ENCODE results near the gene VPS37C. TPM values are rescaled to one million over a fixed set of nuclear protein-coding genes. Genes with fewer than 3 reads are reported as not detected.

VPS37C gene
- total and polyA plus RNA-seq, 10 of the 15 experiments (the other 5 are each of a cell fraction or from before 2014, with no cell fraction given) = 0.39 to 16.5 (median 7.8) TPM

DNA sequence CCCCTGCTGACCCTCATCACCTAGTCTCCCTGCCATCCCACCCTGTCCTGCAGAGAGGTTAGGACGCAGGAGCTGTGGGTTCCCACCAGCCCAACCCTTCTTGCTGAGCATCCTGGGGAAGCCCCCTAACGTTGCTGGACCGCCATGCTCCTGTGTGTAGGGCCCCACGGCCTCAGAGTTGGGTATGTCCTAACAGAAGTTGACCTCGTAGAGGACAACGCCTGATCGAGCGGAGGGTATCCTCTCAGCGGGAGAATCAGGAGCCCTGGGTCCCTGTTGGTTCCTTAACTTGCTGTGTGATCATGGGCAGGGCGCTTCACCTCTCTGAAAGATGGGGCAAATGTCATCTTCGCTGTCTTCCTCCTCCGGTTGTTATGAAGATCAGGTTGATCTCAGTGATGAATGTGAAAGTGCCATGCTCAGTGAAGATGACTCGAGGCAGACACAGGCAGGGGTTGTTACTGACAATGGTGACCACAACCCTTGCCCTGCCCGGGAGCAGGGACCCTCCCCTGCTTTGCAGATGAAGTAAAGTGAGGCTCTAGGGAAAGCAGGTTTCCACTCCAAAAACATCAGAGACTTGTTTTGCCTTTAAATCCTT is 78.2 kb downstream of the VPS37C start:
- in situ Hi-C loops (cut with MboI) = no loop called here
- SMC1A ChIA-PET (ENCODE audit: uncharacterized antibody, unreplicated experiment) = interaction anchor here (1.0 kb wide), 1 partner anchor 178 kb away, joined by 3 read pairs; no protein-coding TSS in a partner anchor
- no peaks in the 10 kb centered on the region for H3K4me1 ChIP-seq (ENCODE audit: control insufficient read depth, insufficient read depth, low read length)
- no TSS peak for BruUV-seq (replicated peaks)
- FAIRE-seq (peak; percentile 44), ATAC-seq (no peak; the same call in 2 of the 3 replicates), DNase-seq (ENCODE audit: low read depth, low spot score) (no peak)
- H3K36me3 ChIP-seq (ENCODE audit: control insufficient read depth in 2 of 2, insufficient read depth in 2 of 2, low read length in 1 of 2) = no peaks in the 10 kb centered on the region
- H3K79me2 ChIP-seq (ENCODE audit: control insufficient read depth, insufficient read depth, low read length) = no peaks in the 10 kb centered on the region; the same call in 1 of the 2 replicates
- RAD21 ChIA-PET (ENCODE audit: unreplicated experiment) = interaction anchor here (0.7 to 1.2 kb wide), 3 partner anchors 12 to 46 kb away, joined by 3 to 4 read pairs (median 3); no protein-coding TSS in a partner anchor
- no peaks in the 10 kb centered on the region; the same call in 2 of the 3 replicates for H3K9me3 ChIP-seq (replicated peaks; ENCODE audit: control insufficient read depth, insufficient read depth, low read length)
- no peaks in the 10 kb centered on the region for H3K27me3 ChIP-seq (replicated peaks in 1 of 2; ENCODE audit: control insufficient read depth in 2 of 2, insufficient read depth in 2 of 2, low read length in 1 of 2)
- no peak overlapping the region for H3K4me3 ChIP-seq
- CTCF ChIA-PET = interaction anchor here (0.6 to 1.4 kb wide), 8 partner anchors 14 to 114 kb away, joined by 3 to 6 read pairs (median 3); no protein-coding TSS in a partner anchor
- intact Hi-C loops (cut with micrococcal nuclease; ENCODE audit: unreplicated experiment) = no loop called here
- POLR2A ChIA-PET = no interaction called here
- H3K4me2 ChIP-seq (ENCODE audit: control insufficient read depth, insufficient read depth) = no peak overlapping the region
- no peak overlapping the region for H3K27ac ChIP-seq (ENCODE audit: control insufficient read depth, insufficient read depth)
- no peaks in the 10 kb centered on the region for H4K20me1 ChIP-seq (ENCODE audit: control insufficient read depth, insufficient read depth)
- WGBS (ENCODE audit: insufficient coverage, insufficient replicate concordance, low lambda C conversion rate, missing lambda C conversion rate) = 66% methylated on average over 14 of the region's 14 CpGs
- no peak overlapping the region for H3K9ac ChIP-seq (ENCODE audit: control insufficient read depth, insufficient read depth, low read length)
- no peak overlapping the region for H2AFZ ChIP-seq (ENCODE audit: control insufficient read depth, low read depth, low read length)
- no peak for TF ChIP-seq BMI1 (IDR thresholded peaks at IDR 0.05; ENCODE audit: borderline replicate concordance)
- no peak for TF ChIP-seq NR2C2 (IDR thresholded peaks at IDR 0.05; ENCODE audit: borderline replicate concordance, control insufficient read depth, insufficient read length, low read depth)
- no peak for TF ChIP-seq CEBPB (IDR thresholded peaks at IDR 0.05; ENCODE audit: borderline replicate concordance in 1 of 2, low read depth in 2 of 2, low read length in 2 of 2)
- no peak for TF ChIP-seq MEF2A (IDR thresholded peaks at IDR 0.05; ENCODE audit: insufficient read depth, low read depth, low read length)
- TF ChIP-seq ZNF207 (IDR thresholded peaks at IDR 0.05; ENCODE audit: borderline replicate concordance) = no peak
- no peak for TF ChIP-seq ZNF274 (IDR thresholded peaks at IDR 0.05; ENCODE audit: insufficient read depth, insufficient read length)
- no peak for TF ChIP-seq SUZ12 (IDR thresholded peaks at IDR 0.05; ENCODE audit: unreplicated experiment)
- TF ChIP-seq ATF7 (IDR thresholded peaks at IDR 0.05; ENCODE audit: low read depth) = no peak
- TF ChIP-seq, protein P1, sequence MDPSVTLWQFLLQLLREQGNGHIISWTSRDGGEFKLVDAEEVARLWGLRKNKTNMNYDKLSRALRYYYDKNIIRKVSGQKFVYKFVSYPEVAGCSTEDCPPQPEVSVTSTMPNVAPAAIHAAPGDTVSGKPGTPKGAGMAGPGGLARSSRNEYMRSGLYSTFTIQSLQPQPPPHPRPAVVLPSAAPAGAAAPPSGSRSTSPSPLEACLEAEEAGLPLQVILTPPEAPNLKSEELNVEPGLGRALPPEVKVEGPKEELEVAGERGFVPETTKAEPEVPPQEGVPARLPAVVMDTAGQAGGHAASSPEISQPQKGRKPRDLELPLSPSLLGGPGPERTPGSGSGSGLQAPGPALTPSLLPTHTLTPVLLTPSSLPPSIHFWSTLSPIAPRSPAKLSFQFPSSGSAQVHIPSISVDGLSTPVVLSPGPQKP (IDR thresholded peaks at IDR 0.05; ENCODE audit: low read depth, low read length) = no peak
- TF ChIP-seq ZNF592 (IDR thresholded peaks at IDR 0.05) = no peak
- no peak for TF ChIP-seq IRF3 (IDR thresholded peaks at IDR 0.05)
- TF ChIP-seq ZNF622 (IDR thresholded peaks at IDR 0.05) = no peak
- TF ChIP-seq ZBTB4 (CRISPR knock-in tag; IDR thresholded peaks at IDR 0.05) = no peak
- TF ChIP-seq MTA2 (IDR thresholded peaks at IDR 0.05; ENCODE audit: low read depth) = no peak

Measured in GM12878 (cell line).